DND-41 (cell line): Measurements from ENCODE around the gene RAD51B.

Experiments used
- EZH2 ChIP-seq: IDR thresholded peaks from 3 replicates; pipeline ENCODE4 v1.6.1; 2012; ENCODE audit warnings: borderline replicate concordance, low read depth, mild to moderate bottlenecking, moderate library complexity, low read length, inconsistent platforms; ENCODE audit not compliant: severe bottlenecking
- TF ChIP-seq, protein P1 (sequence below): IDR thresholded peaks from 2 replicates; pipeline ENCODE4 v1.5.1; 2012; ENCODE audit warnings: borderline replicate concordance, low read length, moderate library complexity, mild to moderate bottlenecking; ENCODE audit not compliant: poor library complexity, severe bottlenecking; ENCODE audit errors: extremely low read depth

DNA sequence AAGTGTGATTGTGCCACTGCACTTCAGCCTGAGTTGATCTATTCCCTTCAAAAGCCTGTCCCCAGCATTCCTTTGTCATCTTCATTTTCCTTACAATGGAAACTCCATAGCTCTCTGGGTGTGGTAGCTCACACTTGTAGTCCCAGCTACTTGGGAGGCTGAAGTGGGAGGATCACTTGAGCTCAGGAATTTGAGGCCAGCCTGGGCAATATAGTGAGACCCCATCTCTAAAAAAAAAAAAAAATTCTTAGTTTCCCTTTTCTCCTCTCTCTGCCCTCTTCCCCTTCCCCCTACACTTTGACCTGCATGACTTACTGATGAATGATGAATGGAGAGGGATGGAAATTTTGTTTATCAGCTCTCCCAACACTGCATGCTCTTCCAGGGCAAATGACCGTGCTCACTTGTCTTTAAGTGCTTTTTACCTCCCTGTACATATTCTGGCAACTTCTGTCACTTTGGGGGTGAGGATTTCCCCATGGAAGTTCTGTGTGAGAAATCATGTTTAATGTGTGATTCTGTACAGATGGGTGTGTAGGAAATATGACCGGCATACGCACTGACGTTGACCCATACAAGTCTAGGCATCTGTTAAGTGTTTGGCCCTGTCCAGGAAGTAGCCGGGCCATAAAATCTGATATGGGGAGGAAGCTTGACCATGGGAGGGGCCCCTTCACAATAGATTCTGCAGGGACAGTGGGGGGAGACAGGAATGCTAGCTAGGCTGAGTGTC is 907.9 kb downstream of the RAD51B start:
- TF ChIP-seq, protein P1, sequence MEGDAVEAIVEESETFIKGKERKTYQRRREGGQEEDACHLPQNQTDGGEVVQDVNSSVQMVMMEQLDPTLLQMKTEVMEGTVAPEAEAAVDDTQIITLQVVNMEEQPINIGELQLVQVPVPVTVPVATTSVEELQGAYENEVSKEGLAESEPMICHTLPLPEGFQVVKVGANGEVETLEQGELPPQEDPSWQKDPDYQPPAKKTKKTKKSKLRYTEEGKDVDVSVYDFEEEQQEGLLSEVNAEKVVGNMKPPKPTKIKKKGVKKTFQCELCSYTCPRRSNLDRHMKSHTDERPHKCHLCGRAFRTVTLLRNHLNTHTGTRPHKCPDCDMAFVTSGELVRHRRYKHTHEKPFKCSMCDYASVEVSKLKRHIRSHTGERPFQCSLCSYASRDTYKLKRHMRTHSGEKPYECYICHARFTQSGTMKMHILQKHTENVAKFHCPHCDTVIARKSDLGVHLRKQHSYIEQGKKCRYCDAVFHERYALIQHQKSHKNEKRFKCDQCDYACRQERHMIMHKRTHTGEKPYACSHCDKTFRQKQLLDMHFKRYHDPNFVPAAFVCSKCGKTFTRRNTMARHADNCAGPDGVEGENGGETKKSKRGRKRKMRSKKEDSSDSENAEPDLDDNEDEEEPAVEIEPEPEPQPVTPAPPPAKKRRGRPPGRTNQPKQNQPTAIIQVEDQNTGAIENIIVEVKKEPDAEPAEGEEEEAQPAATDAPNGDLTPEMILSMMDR: no peak
- no peak for TF ChIP-seq EZH2
